ENCODE results near the gene RBKS. TPM values are rescaled to one million over a fixed set of nuclear protein-coding genes. Genes with fewer than 3 reads are reported as not detected.

RBKS gene
- total RNA-seq, 1 donor from 2014 or later: 0.83 TPM

DNA sequence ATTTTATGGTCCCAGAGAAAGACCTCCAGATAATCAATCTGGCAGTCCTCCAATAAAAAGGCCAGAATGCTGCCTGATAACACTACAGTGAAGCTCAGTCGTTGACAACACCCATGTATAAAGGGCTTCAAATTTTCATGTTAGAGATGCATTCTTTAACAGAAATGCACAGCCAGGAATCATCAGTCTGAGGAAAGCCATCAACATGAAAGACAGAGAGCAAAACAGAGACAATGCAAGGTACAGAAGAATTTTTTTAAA, 14.1 kb upstream of the RBKS start:
- Mint-ChIP-seq H3K27ac (ENCODE audit: unreplicated experiment) (no peak overlapping the region), H3K36me3 (ENCODE audit: unreplicated experiment) (peaks cover 21% of the 10 kb centered on the region), H3K4me1 (ENCODE audit: unreplicated experiment) (peaks cover 7% of the 10 kb centered on the region), H3K27me3 (ENCODE audit: unreplicated experiment) (no peaks in the 10 kb centered on the region), H3K9me3 (ENCODE audit: unreplicated experiment) (peaks cover 6% of the 10 kb centered on the region), H3K4me3 (ENCODE audit: unreplicated experiment) (no peak overlapping the region)
- no peak for DNase-seq (ENCODE audit: extremely low spot score, unreplicated experiment)
- TF ChIP-seq, protein P1, sequence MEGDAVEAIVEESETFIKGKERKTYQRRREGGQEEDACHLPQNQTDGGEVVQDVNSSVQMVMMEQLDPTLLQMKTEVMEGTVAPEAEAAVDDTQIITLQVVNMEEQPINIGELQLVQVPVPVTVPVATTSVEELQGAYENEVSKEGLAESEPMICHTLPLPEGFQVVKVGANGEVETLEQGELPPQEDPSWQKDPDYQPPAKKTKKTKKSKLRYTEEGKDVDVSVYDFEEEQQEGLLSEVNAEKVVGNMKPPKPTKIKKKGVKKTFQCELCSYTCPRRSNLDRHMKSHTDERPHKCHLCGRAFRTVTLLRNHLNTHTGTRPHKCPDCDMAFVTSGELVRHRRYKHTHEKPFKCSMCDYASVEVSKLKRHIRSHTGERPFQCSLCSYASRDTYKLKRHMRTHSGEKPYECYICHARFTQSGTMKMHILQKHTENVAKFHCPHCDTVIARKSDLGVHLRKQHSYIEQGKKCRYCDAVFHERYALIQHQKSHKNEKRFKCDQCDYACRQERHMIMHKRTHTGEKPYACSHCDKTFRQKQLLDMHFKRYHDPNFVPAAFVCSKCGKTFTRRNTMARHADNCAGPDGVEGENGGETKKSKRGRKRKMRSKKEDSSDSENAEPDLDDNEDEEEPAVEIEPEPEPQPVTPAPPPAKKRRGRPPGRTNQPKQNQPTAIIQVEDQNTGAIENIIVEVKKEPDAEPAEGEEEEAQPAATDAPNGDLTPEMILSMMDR (IDR thresholded peaks at IDR 0.05): no peak

DNA sequence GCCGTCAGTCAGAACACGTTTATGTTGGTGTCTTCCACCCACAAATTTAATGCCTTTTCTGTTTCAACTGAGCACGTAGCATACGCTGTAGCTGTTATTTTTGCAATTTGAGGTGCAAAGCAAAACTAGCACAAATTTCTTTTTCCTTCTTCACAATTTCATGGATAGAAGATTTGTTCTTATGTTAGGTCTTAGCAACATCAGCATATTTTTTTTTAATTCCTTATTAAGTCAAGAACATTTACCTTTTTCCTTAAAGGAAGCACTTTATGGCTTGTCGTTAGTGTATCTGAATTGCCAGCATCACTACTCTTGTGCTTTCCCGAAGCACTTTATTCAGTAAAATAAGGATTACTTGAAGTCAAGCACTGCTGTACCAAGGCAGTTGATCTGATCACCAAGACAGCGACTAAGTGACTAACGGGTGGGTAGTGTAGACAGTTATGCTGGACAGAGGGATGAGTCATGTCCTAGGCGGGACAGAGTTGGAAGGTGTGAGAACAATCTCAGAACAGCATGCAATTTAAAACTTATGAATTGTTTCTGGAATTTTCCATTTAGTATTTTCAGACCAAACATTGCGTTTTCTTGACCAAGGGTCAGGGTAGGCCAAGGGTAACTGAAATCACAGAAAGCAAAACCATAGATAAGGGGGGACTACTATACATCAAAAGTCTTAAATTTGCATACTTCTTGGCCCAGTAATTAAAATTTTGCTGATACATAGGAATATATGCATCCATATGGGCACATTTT, 13.6 kb upstream of the RBKS start:
- Mint-ChIP-seq H3K36me3 (ENCODE audit: unreplicated experiment) (peaks cover 24% of the 10 kb centered on the region), H3K27ac (ENCODE audit: unreplicated experiment) (no peak overlapping the region), H3K4me3 (ENCODE audit: unreplicated experiment) (no peak overlapping the region), H3K9me3 (ENCODE audit: unreplicated experiment) (peaks cover 6% of the 10 kb centered on the region), H3K27me3 (ENCODE audit: unreplicated experiment) (no peaks in the 10 kb centered on the region), H3K4me1 (ENCODE audit: unreplicated experiment) (peaks cover 7% of the 10 kb centered on the region)
- DNase-seq (ENCODE audit: extremely low spot score, unreplicated experiment): no peak
- TF ChIP-seq, protein P1 (IDR thresholded peaks at IDR 0.05): no peak

DNA sequence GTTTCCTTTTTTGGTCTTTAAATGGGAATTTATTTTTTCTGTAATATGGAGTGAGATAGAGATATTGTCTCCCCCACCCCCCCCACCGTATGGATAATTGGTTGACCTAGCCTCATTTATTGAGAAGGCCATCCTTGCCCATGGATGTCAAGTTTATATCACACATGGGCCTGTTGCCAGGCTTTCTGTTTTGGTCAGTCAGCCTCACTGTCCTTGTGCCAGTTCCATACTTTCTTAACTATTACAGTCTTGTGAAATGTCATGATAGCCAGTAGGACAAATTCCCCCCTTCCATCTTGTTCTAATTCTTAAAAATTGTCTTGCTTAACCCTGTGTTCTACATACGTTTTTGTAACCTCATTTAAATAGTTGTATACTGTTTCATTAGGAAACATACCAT, 12.8 kb upstream of the RBKS start:
- Mint-ChIP-seq H3K27ac (ENCODE audit: unreplicated experiment) (no peak overlapping the region), H3K4me3 (ENCODE audit: unreplicated experiment) (no peak overlapping the region), H3K4me1 (ENCODE audit: unreplicated experiment) (peaks cover 7% of the 10 kb centered on the region), H3K36me3 (ENCODE audit: unreplicated experiment) (peaks cover 28% of the 10 kb centered on the region), H3K27me3 (ENCODE audit: unreplicated experiment) (no peaks in the 10 kb centered on the region), H3K9me3 (ENCODE audit: unreplicated experiment) (peaks cover 6% of the 10 kb centered on the region)
- TF ChIP-seq, protein P1 (IDR thresholded peaks at IDR 0.05): no peak
- no peak for DNase-seq (ENCODE audit: extremely low spot score, unreplicated experiment)

DNA sequence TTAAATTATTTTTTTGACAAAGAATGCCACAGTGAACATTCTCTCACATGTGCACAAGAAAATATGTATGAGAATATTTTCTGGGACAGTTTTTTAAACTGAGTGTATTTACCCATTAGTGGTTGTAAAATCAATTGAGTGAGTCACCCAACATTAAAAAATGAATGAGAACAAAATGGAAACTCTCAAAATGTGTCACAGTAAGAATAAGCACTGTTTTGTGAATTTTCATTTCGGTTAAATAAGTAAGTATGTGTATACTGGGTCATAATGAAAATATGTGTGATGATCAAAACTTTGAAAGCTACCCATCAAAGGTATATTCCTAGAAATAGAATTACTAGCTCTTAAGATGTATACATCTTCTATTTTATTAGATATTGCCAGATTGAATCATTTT, 11.9 kb upstream of the RBKS start:
- Mint-ChIP-seq H3K36me3 (ENCODE audit: unreplicated experiment) (peaks cover 32% of the 10 kb centered on the region), H3K27me3 (ENCODE audit: unreplicated experiment) (no peaks in the 10 kb centered on the region), H3K27ac (ENCODE audit: unreplicated experiment) (no peak overlapping the region), H3K9me3 (ENCODE audit: unreplicated experiment) (peaks cover 6% of the 10 kb centered on the region), H3K4me1 (ENCODE audit: unreplicated experiment) (peaks cover 7% of the 10 kb centered on the region), H3K4me3 (ENCODE audit: unreplicated experiment) (no peak overlapping the region)
- DNase-seq (ENCODE audit: extremely low spot score, unreplicated experiment): no peak
- TF ChIP-seq, protein P1 (IDR thresholded peaks at IDR 0.05): no peak

DNA sequence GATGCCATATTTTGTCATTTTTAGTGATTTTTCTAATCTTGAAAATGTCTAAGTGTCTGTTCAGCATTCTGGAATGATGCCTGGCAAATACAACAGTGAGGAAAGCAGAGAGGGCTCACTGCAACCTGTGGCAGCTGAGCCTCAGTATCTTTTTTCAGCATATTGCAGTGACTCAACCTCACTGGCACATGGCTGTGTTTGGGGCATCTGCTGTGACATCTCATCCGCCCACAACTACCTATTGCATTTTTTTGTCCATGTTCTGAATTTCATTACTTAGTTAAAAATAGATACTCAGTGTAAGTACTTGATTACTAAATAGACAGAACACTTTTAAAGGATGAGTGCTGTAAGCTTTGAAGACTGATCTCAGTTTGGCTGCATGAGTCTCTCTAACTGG, 11.0 kb upstream of the RBKS start:
- TF ChIP-seq, protein P1 (IDR thresholded peaks at IDR 0.05): no peak
- peaks cover 7% of the 10 kb centered on the region for H3K4me1 Mint-ChIP-seq (ENCODE audit: unreplicated experiment)
- H3K27ac Mint-ChIP-seq (ENCODE audit: unreplicated experiment): no peak overlapping the region
- H3K4me3 Mint-ChIP-seq (ENCODE audit: unreplicated experiment): no peak overlapping the region
- DNase-seq (ENCODE audit: extremely low spot score, unreplicated experiment): no peak
- H3K36me3 Mint-ChIP-seq (ENCODE audit: unreplicated experiment): peaks cover 39% of the 10 kb centered on the region
- H3K27me3 Mint-ChIP-seq (ENCODE audit: unreplicated experiment): no peaks in the 10 kb centered on the region
- peaks cover 6% of the 10 kb centered on the region for H3K9me3 Mint-ChIP-seq (ENCODE audit: unreplicated experiment)
